Measurements from ENCODE around the gene SLC2A6. TPM values are rescaled to one million over a fixed set of nuclear protein-coding genes. Genes with fewer than 3 reads are reported as not detected.

The SLC2A6 gene
- total RNA-seq, 6 experiments from 2014 or later = 9.4 to 12.6 (median 11.3) TPM

DNA sequence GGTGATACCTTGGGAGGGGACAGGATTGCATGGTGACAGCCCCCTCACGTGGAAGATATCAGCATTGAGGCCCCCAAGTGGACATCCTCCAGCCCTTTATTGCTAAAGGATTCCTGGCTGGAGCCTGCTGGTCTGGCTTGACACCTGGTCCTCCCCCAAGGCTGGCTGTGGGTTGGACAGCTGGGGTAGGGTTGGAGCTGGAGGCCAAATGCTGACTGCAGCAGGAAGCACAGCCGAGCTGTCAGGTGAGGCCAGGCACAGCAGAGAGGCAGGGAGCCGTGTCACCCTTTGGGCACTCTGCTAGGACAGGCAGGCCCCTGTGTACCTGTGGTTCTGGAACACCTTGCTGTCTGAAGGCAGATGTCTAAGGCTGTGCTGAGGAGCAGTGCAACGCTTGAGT is 16.9 kb downstream of the SLC2A6 start:
- no peak overlapping the region for H3K4me3 Mint-ChIP-seq
- H3K36me3 Mint-ChIP-seq (ENCODE audit: low read depth) = no peaks in the 10 kb centered on the region
- peaks cover 5% of the 10 kb centered on the region; the same call in 1 of the 2 replicates for H3K27me3 Mint-ChIP-seq (ENCODE audit: insufficient read depth)
- TF ChIP-seq, protein P1, sequence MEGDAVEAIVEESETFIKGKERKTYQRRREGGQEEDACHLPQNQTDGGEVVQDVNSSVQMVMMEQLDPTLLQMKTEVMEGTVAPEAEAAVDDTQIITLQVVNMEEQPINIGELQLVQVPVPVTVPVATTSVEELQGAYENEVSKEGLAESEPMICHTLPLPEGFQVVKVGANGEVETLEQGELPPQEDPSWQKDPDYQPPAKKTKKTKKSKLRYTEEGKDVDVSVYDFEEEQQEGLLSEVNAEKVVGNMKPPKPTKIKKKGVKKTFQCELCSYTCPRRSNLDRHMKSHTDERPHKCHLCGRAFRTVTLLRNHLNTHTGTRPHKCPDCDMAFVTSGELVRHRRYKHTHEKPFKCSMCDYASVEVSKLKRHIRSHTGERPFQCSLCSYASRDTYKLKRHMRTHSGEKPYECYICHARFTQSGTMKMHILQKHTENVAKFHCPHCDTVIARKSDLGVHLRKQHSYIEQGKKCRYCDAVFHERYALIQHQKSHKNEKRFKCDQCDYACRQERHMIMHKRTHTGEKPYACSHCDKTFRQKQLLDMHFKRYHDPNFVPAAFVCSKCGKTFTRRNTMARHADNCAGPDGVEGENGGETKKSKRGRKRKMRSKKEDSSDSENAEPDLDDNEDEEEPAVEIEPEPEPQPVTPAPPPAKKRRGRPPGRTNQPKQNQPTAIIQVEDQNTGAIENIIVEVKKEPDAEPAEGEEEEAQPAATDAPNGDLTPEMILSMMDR (IDR thresholded peaks at IDR 0.05) = peak; percentile 29; the same call in 1 of the 2 replicates
- H3K9me3 Mint-ChIP-seq = no peaks in the 10 kb centered on the region
- no peak overlapping the region for H3K27ac Mint-ChIP-seq
- no peaks in the 10 kb centered on the region for H3K4me1 Mint-ChIP-seq (ENCODE audit: low read depth)
- no peak for DNase-seq

DNA sequence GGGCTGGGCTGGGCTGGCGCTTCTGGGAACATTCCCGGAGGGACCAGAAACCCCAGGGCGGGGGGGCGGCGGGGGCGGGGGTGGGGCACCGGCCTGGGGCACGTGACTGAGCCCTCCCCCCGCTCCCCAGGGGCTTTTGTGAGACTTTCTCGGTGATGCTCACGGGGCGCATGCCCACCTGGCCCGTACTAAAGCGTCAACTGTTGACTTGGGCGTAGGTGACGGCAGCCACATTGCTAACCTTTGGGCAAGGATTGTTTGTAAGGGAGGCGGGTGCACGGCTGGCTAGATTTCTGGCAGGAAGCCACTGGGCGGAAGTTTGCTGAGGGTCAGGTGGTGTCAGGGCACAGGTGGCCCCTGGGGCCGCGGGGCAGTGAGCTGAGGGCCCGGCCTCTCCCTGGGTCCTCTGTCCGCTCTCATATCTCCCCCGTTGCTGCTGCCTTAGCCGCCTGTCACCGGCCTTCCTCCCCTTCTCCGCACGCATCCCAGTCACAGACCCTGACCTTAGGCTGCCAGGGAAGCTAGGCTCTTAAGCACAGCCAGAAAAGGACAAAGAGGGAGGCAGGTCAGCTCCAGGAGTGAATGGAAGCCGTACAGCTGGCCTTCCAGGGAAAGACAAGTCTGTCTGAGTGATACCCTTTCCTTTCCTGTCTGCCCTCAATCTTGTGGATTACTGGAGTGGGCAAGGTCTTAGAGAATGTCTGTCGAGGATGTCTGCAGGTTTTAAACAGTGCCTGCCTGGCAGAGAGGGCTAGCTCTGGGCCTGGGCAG is 18.3 kb downstream of the SLC2A6 start:
- Mint-ChIP-seq H3K4me1 (ENCODE audit: low read depth) (no peaks in the 10 kb centered on the region), H3K27me3 (ENCODE audit: insufficient read depth) (peaks cover 7% of the 10 kb centered on the region), H3K4me3 (peak overlapping the region; percentile 83), H3K36me3 (ENCODE audit: low read depth) (no peaks in the 10 kb centered on the region), H3K27ac (no peak overlapping the region), H3K9me3 (no peaks in the 10 kb centered on the region)
- TF ChIP-seq, protein P1 (IDR thresholded peaks at IDR 0.05) = no peak
- peak; percentile 3 for DNase-seq

DNA sequence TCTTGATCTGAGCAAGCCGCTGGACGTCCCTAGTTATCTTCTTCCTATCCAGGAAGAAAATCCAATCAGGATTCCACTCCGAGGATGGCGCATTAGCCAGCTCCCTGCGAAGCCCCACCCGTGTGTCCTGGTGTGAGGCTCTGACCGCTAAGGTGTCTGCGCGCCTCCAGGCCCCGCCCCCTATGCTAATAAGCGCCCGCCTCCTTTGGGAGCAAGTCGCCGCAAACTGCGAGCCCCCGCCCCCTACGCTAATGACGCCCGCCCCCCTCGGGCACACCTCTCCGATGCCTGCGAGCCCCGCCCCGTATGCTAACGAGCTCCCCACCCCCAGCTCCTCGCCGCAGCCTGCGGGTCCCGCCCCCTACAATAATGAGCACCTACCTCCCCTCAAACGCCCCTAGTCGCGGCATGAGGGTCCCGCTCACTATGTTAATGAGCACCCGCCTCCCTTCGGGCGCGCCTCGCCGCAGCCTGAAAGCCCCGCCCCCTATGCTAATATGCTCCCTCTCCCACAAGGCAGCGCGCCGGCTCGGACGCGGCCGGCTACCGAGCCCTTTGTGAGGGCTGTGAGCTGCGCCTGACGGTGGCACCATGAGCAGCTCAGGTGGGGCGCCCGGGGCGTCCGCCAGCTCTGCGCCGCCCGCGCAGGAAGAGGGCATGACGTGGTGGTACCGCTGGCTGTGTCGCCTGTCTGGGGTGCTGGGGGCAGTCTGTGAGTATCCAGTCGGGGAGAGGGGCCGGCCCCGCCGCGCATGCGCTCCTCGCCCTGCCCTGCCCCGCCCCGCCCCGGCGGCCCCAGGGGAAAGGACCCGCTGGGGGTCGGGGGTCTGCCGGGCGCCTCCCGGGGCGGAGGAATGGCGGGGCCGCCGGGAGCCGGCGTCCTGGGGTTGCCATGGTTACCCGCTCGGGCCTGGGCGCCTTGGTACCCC is 19.2 kb downstream of the SLC2A6 start, which contains the start of gene CACFD1:
Gene CACFD1 (plus strand): TSS at position 503 of the 929 bp plus-strand sequence. CDS start 89 bp downstream, at position 592.
- TF ChIP-seq, protein P1 (IDR thresholded peaks at IDR 0.05) = no peak
- Mint-ChIP-seq H3K27me3 (ENCODE audit: insufficient read depth) (peaks cover 9% of the 10 kb centered on the region), H3K4me1 (ENCODE audit: low read depth) (no peaks in the 10 kb centered on the region), H3K27ac (peak within 1 kb of the TSS; percentile 72), H3K36me3 (ENCODE audit: low read depth) (no peaks in the 10 kb centered on the region), H3K4me3 (peak within 1 kb of the TSS; percentile 91), H3K9me3 (no peaks in the 10 kb centered on the region)
- peak; percentile 81 for DNase-seq

DNA sequence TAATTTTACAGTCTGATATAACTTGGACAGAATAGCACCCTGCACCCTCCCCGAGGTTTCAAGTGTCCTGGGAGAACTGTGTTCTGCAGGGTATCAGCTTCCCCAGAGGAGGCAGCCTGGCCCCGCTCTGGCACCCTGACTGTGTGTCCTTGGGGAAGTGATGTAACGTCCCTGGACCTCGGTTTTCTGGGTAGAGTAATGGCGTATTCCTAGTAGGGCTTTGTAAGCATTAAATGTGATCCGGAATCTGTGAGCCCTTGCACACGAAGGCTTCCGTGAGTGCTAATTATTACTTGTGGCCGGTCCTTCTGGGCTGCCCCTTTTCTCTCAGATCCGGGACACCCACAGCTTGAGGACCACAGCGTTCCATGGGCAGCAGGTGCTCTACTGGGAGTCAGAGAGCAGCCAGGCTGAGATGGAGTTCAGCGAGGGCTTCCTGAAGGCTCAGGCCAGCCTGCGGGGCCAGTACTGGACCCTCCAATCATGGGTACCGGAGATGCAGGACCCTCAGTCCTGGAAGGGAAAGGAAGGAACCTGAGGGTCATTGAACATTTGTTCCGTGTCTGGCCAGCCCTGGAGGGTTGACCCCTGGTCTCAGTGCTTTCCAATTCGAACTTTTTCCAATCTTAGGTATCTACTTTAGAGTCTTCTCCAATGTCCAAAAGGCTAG is 20.1 kb downstream of the SLC2A6 start:
- Mint-ChIP-seq H3K27me3 (ENCODE audit: insufficient read depth) (peaks cover 12% of the 10 kb centered on the region), H3K4me3 (peak overlapping the region; percentile 91), H3K9me3 (no peaks in the 10 kb centered on the region), H3K36me3 (ENCODE audit: low read depth) (no peaks in the 10 kb centered on the region), H3K4me1 (ENCODE audit: low read depth) (no peaks in the 10 kb centered on the region), H3K27ac (no peak overlapping the region)
- TF ChIP-seq, protein P1 (IDR thresholded peaks at IDR 0.05) = no peak
- no peak for DNase-seq

DNA sequence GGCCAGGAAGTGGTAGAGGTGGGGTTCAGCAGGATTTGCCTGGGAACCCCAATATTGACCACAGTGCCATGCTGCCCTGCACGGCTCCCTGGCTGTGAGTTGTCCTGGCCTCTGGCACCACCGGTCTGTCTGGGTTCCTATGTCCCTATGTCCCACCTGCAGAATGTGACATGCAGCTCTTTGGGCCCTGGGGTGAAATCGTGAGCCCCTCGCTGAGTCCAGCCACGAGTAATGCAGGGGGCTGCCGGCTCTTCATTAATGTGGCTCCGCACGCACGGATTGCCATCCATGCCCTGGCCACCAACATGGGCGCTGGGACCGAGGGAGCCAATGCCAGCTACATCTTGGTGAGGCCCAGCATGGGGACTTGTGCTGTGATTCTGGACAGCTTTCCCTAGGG is 21.2 kb downstream of the SLC2A6 start:
- DNase-seq = no peak
- H3K27me3 Mint-ChIP-seq (ENCODE audit: insufficient read depth) = peaks cover 12% of the 10 kb centered on the region
- no peak overlapping the region for H3K4me3 Mint-ChIP-seq
- no peaks in the 10 kb centered on the region for H3K4me1 Mint-ChIP-seq (ENCODE audit: low read depth)
- TF ChIP-seq, protein P1 (IDR thresholded peaks at IDR 0.05) = no peak
- no peaks in the 10 kb centered on the region for H3K36me3 Mint-ChIP-seq (ENCODE audit: low read depth)
- H3K9me3 Mint-ChIP-seq = no peaks in the 10 kb centered on the region
- no peak overlapping the region for H3K27ac Mint-ChIP-seq

Data from HFFc6 (cell line).